Inferior parietal cortex (tissue), 1 donor: ENCODE results near the gene MTFR1L.
A peak's percentile ranks its signal among the peaks of the same experiment; 100 is the strongest.

Experiments
- DNase-seq: peaks from one replicate; pipeline ENCODE4 v3.0.0-alpha.2; 2016; ENCODE audit errors: extremely low spot score

MTFR1L gene

GRCh38 chr1:25819491-25820246, at the start of gene MTFR1L:
Gene MTFR1L, plus strand, starts transcription at chr1:25819954. Its CDS starts 3,151 bp downstream, at chr1:25823105.
- DNase-seq: peak; percentile 86

GRCh38 chr1:25770541-25771220, 49.1 kb upstream of the MTFR1L start:
- DNase-seq: no peak

GRCh38 chr1:25771221-25772114, 48.3 kb upstream of the MTFR1L start:
- DNase-seq: no peak

GRCh38 chr1:25772164-25772563, 47.6 kb upstream of the MTFR1L start:
- DNase-seq: no peak

- DNase-seq: no peak
Observed at GRCh38 chr1:25772692-25773245, 47.0 kb upstream of the MTFR1L start.

GRCh38 chr1:25773441-25774125, 46.2 kb upstream of the MTFR1L start:
- DNase-seq: no peak

- no peak for DNase-seq
Observed at GRCh38 chr1:25774206-25774803, 45.4 kb upstream of the MTFR1L start.

- DNase-seq: no peak
Observed at GRCh38 chr1:25774921-25775771, 44.6 kb upstream of the MTFR1L start.

GRCh38 chr1:25779388-25779787, 40.4 kb upstream of the MTFR1L start:
- DNase-seq: no peak

- no peak for DNase-seq
Observed at GRCh38 chr1:25779894-25780293, 39.9 kb upstream of the MTFR1L start.

GRCh38 chr1:25780318-25781129, 39.2 kb upstream of the MTFR1L start:
- DNase-seq: no peak

- DNase-seq: no peak
Observed at GRCh38 chr1:25781130-25781433, 38.7 kb upstream of the MTFR1L start.

GRCh38 chr1:25782608-25783201, 37.0 kb upstream of the MTFR1L start:
- no peak for DNase-seq

- DNase-seq: no peak
Observed at GRCh38 chr1:25784575-25785051, 35.1 kb upstream of the MTFR1L start.

GRCh38 chr1:25785333-25786067, 34.3 kb upstream of the MTFR1L start:
- DNase-seq: no peak

GRCh38 chr1:25786887-25787759, 32.6 kb upstream of the MTFR1L start:
- no peak for DNase-seq

- DNase-seq: no peak
Observed at GRCh38 chr1:25787760-25788166, 32.0 kb upstream of the MTFR1L start.
